GM21619 (cell line): ENCODE results near the gene COL25A1.

Experiments used
- ATAC-seq: cut with Tn5 transposase; IDR thresholded peaks from one replicate; pipeline ENCODE4 v1.9.1; 2021; ENCODE audit not compliant: unreplicated experiment

COL25A1 gene

DNA sequence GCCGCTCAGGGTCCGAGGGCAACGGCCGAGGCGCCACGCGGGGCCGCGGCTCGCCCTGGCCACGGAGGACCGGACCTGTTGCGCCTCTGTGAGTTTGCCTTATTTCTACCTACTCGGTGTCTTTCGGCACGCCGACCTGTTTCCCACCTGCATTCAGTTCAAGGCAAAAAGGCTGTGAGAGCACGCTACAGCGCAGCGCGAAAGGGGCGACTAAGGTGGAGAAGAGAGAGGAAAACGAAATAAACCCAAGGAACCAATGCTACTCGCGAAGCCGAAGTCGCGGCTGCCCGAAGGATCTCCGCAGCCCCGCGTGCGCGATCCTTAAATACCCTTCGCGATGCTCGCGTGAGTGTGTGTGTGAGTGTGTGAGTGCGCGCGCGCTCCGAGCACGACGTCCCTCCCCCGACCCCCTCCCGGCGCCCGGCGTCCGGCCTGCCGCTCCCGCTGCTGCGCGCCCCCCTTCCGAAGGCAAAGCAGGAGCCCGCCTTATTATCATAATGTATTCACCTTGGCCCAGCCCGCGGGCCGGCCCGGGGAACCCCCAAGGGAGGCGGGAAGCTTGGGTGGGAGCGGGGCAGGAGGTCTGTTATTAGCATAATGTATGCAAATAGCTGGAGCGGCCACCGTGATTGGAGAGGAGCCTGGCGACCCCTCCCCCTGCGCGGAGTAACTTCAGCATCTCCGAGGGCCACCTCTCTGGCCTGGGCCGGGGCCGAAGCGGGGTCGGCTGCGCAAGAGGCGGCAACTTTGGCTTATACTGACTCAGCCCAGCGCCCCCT is at the start of gene COL25A1:
Gene COL25A1 (minus strand): TSS at position 298 of the 779 bp plus-strand sequence.
- ATAC-seq: no peak

DNA sequence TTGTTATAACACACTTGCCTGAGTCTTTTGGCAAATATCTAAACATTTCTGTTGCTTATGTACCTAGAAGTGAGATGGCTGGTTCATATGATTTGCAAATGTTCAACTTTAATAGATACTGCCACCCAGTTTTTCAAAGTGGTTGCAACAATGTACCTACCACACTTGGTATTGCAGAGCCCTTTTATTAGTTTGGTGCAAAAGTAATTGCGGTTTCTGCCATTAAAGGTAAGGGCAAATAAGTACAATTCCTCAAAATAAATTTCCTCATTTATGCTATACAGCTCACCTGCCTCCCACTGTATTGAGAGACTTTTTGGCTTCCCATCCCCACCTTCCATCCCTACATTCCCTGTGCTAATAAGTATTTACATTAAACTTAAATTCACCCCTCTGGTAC is 47.7 kb upstream of the COL25A1 start:
- ATAC-seq: no peak

DNA sequence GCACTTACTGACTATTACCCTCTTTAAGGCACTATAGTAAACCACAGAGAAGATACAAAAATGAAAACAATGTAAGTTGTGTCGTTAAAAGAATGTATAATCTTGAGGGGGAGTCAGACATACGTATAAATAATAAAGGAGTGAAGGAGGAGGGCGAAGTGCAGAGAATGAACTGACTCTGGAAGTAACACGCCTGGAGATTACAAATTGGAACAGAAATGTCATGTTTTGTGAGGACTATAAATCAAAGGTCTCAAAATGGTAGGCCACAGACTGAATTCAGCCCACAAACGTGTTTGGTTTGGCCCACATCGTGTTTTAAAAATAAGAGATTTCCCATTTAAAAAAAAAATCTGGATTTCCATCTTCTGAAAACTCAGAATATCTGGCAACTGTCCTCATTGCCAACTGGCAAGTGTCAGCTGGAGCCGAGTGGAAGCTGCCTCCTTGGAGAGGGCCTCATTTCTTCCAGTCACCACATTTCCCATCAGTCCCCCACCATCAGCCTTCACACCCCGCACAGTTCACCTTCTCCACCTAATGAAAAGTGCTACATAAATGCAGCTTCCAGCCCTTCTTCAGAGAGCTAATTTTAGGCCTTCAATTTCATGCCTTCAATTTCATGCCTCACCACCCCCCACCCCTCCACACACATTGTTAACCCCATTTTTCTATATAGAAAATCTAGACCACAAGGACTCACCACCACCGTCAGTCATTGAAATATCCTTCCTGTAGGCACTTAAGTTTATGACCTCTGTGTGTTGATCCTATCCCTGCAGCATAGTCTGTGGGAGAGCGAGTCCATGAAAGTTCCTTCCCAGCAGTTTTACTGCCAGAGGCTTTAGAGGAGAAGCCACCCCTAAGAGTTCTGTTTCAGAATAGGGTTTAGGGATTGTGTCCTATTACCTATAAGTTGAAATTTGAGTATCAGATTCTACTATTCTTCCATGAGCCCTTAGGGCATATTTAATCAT is 32.0 kb upstream of the COL25A1 start:
- ATAC-seq: no peak

DNA sequence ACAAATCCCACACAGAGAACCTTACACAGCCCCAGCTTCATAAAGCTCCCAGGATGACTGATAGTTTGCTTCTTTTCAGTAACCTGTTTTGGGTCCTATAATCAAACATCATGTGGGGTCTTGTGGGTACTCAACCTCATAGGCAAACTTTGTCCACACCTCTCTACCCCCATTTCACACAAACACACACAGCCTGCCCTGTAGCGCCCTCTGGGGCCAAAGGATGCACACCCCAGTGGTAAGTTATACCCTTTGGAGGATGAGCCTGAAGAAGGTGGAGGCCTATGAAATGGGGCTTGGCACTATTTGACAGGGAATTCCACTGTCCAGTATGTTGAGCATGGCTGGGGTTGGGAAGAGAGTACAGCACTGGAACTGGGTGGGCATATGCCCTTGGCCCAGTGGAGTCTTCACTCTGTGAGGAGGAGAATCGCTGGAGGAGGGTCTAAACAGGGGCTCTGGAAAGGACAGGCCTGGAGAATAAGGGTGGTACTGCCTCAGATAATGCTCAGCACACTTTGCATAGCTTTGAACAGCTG is 30.5 kb upstream of the COL25A1 start:
- ATAC-seq: no peak

DNA sequence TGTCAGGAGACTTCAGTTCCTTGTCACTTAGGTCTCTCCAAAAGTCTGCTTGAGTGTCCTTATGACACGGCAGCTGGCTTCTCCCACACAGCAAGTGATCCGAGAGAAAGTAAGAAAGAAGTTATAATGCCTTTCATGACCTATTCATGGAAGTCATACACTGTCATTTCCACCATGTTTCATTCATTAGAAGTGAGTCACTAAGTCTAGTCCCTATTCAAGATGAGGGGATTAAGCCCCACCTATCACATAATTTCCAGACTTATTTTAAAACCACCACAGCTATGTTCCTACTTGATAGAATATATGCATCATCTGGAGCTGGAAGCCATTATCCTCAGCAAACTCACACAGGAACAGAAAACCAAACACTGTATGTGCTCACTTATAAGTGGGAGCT is 25.2 kb upstream of the COL25A1 start:
- ATAC-seq: no peak

DNA sequence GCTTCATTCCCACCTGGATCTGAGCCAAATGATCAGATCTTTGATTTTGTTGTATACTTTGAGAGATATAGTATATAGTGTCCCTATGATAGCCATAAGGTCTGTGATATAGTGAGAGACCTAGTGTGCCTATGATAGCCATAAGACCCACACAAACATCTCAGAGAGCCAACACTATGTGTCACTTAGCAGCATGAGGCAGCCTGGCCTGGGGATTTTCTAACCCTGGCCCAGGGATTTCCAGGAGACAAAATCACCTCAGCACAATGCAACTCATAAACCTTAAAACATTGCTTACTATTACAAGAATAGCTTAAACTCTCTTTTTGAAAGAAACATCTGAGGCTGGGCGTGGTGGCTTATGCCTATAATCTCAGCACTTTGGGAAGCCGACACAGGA is 23.2 kb upstream of the COL25A1 start:
- ATAC-seq: no peak

DNA sequence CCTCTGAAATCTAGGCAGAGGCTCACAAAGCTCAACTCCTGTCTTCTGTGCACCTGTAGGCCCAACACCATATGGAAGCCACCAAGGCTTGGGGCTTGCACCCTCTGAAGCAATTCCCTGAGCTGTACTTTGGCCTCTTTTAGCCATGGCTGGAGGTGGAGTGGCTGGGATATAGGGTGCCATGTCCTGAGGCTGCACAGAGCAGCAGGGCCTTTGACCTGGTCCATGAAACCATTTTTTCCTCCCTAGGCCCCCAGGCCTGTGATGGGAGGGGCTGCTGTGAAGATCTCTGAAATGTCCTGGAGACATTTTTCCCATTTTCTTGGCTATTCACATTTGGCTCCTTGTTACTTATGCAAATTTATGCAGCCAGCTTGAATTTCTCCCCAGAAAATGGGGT is 20.9 kb upstream of the COL25A1 start:
- ATAC-seq: no peak

DNA sequence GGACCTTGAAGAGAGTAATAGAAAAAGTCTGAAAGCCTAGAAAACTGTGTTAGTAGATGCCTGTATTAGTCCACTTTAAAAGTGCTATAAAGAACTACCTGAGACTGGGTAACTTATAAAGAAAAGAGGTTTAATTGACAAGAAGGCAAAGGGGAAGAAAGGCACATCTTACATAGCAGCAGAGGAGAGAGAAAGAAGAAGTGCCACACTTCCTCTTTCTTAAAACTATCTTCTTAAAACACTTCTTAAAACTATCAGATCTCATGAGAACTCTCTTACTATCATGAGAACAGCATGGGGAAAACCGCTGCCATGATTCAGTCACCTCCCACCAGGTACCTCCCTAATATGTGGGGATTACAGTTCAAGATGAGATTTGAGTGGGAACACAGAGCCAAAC is 18.8 kb upstream of the COL25A1 start:
- ATAC-seq: no peak

DNA sequence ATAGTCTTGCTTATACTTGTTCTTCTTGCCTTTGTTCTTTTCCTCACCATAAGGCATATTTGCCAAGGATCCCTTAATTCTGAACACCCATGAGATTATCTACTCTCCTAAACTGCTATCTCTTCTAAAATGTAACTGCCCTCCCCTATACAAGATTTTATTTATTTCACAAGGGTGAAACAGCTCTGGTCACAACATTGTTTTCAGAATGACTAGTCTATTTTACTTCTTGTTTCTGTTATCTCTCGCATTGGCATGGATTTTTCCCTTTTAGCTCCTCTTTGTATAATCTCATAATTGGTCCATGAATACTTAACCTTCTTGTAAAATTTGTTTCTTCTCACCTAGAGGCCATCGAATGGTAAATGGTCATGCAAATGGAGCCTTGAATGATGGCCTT is 17.2 kb upstream of the COL25A1 start:
- ATAC-seq: no peak

DNA sequence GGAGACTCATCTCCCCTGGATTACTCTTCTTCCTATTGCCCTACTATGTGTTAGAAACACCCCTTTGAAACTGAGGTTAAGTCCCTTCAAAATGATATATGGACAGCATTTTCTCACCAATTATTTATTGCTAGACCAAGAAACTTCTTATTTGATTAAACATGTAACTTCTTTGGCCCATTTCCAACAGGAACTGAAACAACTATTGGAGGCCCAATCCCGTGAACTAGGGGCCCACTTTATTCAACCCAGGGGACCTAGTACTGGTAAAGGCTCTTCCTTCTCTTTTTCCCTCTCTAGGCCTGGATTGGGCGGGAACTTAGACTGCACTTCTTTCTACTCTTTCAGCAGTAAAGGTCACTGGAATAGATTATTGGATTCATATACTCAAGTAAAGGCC is 16.7 kb upstream of the COL25A1 start:
- ATAC-seq: no peak

DNA sequence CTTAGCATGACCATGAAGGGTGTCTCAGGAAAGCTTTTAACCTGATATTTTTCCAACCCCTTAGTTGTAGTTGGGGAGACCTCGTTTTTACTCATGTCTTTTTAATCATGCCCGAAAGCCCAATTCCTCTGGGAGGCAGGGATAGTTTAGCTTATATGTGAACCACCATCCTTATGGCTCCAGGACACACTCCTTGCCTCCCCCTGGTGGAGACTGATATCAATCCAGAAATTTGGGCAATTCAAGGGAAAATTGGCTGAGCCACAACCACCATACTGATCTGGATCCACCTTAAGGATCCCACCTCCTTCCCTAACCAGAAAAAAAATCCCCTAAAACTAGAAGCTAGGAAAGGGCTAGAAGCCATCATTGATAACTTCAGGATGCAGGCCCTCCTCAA is 13.4 kb upstream of the COL25A1 start:
- ATAC-seq: no peak

DNA sequence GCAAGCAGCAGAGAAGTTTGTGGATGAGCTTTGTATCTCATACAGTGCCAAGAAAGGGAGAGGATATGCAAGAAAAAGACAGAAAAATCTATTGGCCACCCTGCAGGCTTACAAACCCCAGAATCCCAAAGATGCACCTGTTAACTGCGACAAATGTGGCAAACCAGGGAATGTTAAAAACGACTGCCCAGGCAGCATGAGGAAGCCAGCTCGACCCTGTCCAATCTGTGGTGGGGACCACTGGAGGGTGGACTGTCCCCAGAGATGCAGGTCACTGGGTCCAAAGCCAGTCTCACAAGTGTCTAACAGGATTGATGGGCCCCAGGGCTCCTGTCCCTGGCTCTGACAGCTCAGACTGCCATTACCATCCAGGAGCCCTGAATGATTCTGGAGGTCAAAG is 12.9 kb upstream of the COL25A1 start:
- ATAC-seq: no peak

DNA sequence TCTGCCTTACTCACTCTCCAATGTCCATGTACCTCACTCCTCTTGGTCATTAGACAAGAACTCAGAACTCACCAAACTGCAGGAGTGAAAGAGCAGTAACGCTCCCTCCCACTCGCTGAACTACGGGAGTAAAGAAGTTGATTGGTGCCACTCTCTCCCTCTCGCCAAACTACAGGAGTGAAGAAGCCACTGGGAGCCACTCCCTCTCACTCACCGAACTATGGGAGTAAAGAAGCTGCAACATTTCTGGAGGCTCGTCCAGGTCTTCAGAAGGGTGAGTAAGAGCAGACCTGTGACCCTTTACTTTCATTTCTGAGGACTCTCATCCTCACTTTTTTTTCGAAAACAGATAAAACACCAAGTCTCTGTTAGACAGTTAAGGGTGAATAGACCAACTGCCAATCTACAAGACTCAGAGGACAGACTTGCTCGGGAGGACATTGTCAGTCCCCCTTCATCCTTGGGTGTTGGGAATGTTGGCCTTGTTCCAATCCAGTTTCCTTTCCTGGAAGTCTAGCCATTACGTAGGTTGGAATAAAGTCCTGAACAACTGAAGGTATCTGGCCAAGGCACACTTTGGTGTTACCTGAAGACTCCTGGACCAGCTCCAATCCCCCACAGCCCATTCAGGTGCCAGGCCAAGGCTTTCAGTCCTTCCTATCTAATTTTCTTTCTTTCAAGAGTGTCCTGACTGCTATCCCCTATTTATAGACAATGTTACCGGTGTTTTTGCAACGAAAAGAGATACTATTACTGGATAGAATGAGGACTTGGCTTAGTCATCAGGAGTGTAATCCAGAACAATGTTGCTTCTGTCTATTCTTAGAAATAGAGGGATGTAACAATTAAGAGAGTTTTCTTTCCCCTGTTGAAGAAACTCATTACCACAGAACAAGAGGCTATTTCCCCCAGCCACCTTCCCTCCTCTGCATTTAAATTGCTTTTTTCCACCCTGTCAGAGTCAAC is 11.0 kb upstream of the COL25A1 start:
- ATAC-seq: no peak

DNA sequence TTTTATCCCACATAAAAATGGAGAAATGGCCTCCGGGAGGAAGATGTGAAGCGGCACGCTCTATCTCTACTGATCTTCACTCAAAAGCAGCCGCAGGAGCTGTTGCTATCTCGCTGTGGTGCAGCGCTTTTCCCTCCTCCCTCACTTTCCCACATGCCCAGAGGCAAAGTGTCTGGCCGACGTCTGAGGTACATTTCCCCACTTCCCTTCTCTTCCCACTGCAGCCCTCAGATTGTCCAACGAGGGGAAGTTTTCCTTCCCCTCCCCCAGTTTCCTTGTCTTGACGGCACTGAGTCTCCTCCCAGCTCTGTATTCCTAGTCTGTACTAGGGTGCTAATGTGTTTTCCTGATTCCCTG is 660 bp upstream of the COL25A1 start:
- ATAC-seq: no peak

DNA sequence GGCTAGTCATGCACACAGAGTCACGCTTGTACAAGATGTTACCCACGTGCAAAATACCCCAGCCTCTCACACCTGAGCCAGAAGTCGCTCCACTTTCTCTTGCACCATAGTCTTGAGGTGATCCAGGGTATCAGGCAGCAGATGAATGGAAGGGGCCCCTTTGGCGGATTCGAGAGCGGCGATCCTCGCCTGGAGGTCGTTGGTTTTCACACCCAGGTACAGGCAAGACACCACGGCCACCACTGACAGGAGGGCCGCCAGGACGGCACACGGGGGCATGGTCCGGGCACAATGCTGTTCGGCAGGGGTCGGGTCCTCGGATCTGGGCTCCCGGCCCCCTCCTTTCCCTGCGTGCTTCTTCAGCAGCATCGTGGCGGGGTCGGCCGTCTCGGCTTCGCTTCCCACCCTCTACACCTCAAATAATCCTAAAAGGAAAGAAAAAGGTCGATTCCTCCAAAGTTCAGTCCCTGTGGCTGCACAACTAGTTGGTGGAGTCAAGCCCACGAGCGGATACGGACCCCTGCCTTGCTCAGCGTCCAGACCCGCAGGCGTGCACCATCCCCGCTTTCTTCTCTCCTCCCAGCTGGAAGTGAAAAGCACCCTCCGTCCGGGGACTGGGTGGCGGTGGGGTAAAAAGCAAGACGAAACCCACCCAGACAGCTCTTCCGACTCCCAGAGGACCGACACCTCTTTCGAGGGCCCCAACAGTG is 652 bp downstream of the COL25A1 start:
- no peak for ATAC-seq

DNA sequence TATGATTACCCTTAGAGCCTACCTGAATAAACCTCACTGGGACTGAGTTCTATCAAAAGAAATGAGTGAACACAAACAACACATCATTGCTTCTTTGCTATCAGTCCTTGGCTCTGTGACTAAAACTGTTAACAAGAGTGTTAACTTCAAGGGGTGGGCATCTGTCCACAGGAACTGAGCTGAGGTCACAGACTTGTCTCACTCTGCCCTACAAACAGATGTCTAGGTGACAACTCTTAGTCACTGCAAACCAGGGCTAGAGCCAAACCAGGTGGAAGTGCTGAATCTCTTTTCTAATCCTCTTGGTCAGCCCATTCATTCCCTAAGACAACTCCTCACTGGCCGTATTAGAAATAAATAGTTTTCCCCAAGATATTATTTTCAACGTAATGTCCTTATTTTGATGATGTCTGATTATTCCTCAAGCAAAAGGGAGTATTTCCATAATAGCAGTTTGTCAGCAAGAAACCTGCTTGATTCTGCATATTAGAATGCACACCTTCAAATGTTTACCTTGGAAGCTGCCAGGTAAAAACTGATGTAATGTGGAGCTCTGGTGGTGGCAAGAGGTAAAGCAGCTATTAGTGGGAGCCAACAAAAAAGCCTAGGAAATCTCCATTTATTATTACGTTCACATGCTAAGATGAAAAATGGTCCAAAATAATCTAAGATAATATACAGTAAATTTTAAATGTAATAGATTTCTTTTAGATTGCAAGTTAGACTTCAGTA is 4.0 kb downstream of the COL25A1 start:
- ATAC-seq: no peak

DNA sequence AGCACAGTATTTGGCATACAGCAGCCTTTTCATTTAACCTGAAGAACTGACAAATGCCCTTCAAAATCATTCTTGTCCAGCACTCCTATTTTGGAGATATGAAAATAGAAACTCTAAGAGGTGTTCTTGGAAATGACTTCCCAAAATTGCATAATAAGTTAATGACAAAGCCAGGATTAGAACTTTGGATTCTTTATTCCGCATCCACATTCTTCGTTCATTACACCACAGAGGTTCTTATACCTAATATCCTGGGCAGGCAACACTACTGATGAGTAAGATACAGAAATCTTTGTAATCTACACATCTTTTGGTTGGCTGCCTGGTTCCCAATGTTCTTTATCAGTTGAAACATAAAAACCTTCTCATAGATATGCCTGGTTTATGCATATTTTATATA is 5.9 kb downstream of the COL25A1 start:
- no peak for ATAC-seq

DNA sequence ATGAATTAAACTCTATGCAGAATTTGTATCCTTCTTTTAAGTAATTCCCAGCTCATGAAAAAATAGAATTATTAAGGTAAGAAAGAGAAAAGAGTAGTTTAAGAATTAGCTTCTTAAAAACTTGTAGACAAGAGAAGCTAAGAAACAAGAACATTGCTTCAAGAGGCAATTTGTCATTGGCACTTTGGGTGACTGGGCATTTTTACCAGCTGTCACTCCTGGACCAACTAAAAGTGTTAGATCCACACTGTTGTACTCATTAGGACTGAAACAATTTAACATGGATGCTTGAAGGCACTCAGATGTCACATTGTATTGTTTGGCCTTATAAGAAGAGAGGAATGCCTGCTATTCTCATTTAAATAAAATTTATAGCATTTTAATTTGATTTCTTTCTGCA is 7.4 kb downstream of the COL25A1 start:
- ATAC-seq: no peak

DNA sequence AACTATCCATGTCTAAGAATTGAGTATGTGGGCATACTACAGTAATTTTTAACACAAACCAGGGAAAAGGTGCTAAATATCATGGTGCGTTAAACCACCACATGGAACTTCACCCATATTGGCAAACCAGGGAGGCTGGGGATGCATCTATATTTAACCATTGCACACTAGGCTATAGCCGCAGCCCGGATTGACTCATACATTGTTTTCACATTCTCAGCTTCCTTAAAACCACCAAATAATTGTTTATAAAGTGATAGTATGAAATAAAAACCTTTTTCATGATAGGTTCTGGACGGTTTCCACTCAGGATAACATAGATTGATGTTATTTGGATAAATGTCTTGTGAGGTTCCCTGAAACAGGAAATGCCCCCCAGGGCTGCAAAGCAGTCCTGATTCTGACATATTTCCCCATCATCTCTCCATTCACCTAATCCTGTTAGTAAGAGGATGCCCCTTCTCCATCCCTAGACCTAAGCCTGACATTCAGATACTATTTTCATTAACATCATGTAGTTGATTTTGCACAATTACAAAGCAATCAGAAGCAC is 7.9 kb downstream of the COL25A1 start:
- no peak for ATAC-seq
